HL-60/S4 (cell line): ENCODE results near the gene POU4F3.
"Not testable (repeated sequence)": the region's sequence is repeated elsewhere in the genome, so short reads cannot be mapped to it uniquely, and the experiment has no call there.

Experiments
- in situ Hi-C: fragments of 300-500 bp; cut with MboI; formaldehyde crosslinking; loops from 2 replicates; pipeline ENCODE4 v1.14.3; 2022; ENCODE audit warnings: low sequenced_read_pairs

POU4F3 gene, protein sequence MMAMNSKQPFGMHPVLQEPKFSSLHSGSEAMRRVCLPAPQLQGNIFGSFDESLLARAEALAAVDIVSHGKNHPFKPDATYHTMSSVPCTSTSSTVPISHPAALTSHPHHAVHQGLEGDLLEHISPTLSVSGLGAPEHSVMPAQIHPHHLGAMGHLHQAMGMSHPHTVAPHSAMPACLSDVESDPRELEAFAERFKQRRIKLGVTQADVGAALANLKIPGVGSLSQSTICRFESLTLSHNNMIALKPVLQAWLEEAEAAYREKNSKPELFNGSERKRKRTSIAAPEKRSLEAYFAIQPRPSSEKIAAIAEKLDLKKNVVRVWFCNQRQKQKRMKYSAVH

GRCh38 chr5:146338774-146339714, at the start of gene POU4F3:
Gene POU4F3, plus strand, starts transcription at chr5:146338839. Its CDS starts 274 bp downstream, at chr5:146339113.
- in situ Hi-C loops = no loop called here

DNA sequence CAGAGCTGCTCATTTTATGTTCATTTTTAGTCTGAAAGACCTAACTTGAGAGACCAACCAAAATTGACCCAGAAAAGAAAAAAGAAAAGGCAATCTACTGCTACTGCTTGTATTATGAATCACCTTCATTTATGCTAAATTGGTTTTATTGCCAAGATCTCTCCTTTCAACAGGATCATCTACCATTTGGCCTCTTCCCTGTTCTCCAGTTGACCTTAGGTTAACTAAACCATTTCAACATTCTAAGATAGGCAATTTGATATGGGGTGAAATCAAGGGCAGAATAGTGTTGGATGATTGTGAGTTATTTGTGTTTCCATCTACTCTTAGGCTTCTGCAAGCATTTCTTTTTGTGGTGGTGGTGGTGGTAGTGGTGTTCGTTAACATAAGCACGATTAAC, 48.3 kb upstream of the POU4F3 start:
- in situ Hi-C loops = no loop called here

DNA sequence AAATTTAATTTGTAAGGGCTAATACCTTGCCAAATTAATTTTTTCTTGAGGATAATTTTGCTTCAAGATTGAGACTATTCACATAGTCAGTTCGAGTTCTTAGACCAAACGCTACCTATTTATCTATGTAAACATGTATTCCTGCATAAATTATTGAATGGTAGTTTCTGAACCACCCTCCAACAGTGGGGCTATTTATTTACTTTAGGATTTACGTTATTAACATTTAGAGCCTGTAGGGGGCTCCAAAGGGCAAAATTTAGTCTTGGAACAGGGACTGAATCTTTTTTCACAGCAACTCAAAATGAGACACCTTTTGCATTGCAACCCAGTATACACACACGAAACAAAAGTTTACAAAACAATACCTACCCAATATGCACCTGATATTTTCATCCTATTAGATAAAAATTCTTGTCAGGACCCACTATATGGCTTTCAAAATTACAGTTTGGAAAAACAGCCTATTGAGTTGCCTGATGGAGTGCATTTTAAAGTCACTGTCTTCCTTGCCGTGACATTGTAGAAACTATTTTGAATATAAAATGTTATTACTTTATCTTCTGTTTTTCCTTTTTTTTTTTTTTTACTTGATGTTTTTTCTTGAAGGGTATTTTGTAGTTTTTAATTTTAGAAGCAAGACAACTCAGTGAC, 47.1 kb upstream of the POU4F3 start:
- in situ Hi-C loops = no loop called here

DNA sequence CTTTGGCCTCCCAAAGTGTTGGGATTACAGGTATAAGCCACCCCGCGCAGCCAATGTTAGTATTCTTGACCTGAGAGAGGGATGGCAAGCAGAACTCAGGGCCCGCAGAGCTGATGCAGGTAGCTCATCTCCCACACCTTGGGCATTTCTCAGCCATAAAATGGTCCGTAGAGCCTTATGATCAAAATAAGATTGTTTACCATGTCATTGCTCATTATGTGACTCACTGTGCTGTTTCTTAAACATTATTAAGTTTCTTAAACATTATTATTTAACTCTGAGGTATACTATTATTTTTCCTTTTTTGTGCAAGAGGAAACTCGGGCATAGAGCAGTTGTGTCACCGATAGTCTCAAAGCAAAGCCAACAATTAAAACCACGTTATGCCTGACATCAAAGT, 42.4 kb upstream of the POU4F3 start:
- in situ Hi-C loops = no loop called here

DNA sequence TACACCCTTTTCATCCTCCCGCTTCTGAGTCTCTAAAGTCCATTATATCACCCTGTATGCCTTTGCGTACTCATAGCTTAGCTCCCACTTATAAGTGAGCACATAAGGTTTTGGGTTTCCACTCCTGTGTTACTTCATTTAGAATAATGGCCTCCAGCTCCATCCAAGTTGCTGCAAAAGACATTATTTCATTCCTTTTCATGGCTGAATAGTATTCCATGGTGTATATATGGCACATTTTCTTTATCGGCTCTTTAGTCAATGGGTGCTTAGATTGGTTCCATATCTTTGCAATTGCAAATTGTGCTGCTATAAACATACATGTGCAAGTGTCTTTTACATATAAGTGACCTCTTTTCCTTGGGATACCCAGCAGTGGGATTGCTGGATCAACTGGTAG, 39.7 kb upstream of the POU4F3 start:
- in situ Hi-C loops = not testable (repeated sequence)

DNA sequence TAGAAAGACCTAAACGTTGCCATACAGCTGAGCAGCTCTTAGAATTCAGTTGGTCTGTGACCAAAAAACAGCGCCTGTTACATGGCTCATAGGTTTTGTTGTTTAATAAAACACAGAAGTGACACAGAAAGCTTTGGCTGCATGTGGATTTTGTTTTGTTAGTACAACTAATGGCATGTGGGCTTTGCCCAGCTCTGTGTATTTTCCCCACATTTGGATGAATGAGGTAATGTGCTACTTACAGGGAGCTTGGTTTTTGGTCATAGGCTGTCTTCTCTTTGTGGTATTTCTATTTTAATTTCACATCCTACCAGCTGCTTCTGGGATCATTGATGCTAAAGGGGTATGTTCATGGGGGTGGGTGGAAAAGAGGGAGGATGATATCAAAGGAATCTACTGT, 37.0 kb upstream of the POU4F3 start:
- in situ Hi-C loops = no loop called here

- in situ Hi-C loops = no loop called here
Measured at GRCh38 chr5:146302406-146302805, 36.2 kb upstream of the POU4F3 start.

- in situ Hi-C loops = no loop called here
Measured at GRCh38 chr5:146306838-146307237, 31.8 kb upstream of the POU4F3 start.

- in situ Hi-C loops = no loop called here
Measured at GRCh38 chr5:146307796-146308195, 30.8 kb upstream of the POU4F3 start.

DNA sequence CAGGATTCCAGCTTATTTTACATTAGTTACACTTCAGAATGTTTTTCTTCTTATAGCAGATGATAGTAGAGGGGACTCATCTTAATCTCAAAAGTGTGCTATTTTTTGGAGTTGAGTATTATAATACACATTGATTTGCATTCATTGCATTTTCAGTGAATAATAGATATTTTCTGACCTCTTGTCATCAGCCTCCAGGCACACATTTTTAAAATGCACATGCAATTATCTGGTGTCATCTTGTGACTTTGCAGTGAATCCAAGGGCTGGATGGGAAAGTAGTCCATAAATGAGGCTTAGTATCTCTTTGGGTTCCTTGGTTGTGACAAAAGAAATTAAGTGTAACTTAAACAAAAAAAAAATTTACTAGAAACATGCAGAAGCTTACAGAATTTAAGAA, 28.1 kb upstream of the POU4F3 start:
- in situ Hi-C loops = no loop called here

GRCh38 chr5:146311278-146311677, 27.4 kb upstream of the POU4F3 start:
- in situ Hi-C loops = no loop called here

GRCh38 chr5:146313027-146313426, 25.6 kb upstream of the POU4F3 start:
- in situ Hi-C loops = no loop called here

DNA sequence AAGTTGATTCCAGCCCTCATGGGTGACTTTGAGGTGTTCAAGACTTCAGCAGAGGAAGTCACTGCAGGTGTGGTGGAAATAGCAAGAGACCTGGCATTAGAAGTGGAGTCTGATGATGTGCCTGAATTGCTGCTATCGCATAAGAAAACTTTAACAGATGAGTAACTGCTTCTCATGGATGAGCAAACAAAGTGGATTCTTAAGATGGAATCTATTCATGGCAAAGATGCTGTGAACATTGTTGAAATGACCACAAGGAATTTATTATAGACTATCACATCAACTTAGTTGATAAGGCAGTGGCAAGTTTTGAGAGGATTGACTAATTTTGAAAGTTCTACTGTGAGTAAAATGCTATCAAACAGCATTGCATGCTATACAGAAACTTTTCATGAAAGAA, 17.1 kb upstream of the POU4F3 start:
- in situ Hi-C loops = no loop called here

DNA sequence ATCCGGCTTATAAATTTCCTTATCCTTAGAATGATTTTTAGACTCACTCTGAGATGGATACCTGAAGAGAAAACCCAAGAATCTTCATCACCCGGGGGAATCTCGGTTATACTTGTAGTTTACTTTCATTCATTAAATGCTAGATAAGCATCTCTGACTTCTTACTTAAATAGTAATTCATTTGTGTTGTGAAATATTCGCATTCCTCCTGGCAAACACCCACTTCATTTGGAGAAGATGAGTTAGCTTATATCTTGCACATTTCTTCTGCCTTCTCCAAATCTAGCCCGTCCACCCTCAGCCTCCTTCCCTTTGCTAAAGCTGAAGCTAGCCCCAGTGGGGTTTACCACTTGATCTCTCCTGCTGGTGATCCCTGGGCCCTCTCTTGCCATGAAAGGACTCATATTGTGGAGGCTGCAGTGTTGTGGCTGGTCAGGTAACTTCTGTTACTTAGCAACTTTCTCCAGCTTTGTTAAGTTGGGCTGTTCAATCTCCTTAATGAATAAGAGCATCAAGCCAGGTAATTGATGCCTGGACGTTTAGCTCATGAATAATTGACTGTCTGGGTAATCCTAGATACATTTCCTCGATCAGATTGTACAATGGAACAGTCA, 11.3 kb upstream of the POU4F3 start:
- in situ Hi-C loops = no loop called here

DNA sequence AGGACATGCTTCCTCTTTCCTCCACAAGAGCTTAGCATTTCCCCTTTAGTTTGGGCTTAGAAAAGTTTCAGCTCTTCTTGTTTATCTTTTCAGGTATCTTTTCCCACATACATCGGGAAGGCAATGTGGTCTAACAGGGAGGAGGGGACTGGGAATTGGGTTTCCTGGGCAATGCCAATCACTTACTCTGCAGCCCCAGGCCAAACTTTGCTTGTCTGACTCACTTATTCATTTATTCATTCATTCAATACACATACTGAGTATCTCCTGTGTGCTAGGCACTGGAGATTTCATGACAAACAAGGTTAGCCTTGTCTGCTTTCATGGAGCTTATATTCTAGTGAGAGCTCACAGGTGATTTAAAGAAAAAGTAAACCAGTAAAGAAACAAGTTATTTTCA, 10.7 kb upstream of the POU4F3 start:
- in situ Hi-C loops = no loop called here

GRCh38 chr5:146329697-146330096, 8.9 kb upstream of the POU4F3 start:
- in situ Hi-C loops = no loop called here

GRCh38 chr5:146331423-146331822, 7.2 kb upstream of the POU4F3 start:
- in situ Hi-C loops = no loop called here

GRCh38 chr5:146334074-146334533, 4.5 kb upstream of the POU4F3 start:
- in situ Hi-C loops = no loop called here

DNA sequence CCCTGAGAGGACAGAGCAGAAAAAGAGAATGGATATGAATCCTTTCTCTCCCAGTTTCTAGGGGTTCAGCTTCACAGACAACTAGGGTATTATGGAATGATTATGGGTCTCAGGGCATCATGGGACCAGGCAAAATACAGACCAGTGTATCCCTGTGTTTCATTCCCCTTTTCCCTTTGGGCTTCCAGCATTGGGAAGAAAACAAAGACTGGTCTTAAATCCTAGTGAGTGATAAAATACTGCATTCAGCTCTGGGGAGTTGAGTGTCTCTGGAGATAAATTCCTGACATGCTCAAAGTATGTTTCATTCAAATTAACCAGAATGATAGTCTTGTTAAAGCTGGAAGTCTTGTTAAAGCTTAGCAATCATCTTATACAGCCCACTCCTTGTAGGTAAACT, 2.4 kb upstream of the POU4F3 start:
- in situ Hi-C loops = no loop called here

DNA sequence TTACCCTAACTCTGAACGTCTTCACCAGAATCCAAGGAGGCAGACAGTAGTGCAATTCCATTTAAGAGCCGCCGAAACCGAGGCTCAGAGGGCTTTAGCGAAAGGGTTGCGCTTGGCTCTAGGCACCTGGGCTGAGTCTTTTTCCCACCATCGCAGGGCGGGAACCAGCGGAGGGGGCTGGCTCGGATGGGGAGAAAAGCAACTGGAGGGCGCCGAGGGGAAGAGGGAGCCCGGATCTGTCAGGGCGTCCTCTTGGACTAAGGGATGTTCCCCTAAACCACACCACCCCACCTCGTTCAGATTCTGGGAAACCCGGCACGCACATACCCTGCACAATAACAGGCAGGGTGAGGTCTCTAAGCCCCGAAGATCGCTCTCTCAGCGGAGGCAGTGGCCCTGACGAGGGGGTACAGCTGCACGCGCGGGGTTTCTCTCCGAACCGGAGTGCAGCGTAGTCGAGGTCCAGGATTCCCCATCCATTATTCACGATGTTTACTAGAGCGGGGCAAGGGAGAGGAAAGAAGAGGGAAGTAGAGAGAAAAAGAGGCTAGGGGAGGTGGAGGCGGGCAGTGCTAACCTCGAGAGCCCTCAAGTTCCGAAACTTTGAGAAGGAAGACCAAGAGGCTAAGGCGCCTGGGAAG, 1.3 kb upstream of the POU4F3 start:
- in situ Hi-C loops = no loop called here

- in situ Hi-C loops = no loop called here
Measured at GRCh38 chr5:146337928-146338327, 711 bp upstream of the POU4F3 start.
